DOHH2 (cell line): ENCODE data around the gene CABCOCO1.

Experiments
- CTCF ChIP-seq: fragments of 200-600 bp; sonication (generic); IDR thresholded peaks from one replicate; pipeline ENCODE4 v1.5.1; 2014; ENCODE audit warnings: antibody characterized with exemption, mild to moderate bottlenecking, low read depth, low read length; ENCODE audit not compliant: poor library complexity, severe bottlenecking
- EZH2phosphoT487 ChIP-seq: fragments of 200-600 bp; sonication (generic); IDR thresholded peaks from 2 replicates; pipeline ENCODE4 v1.6.1; 2017; ENCODE audit warnings: borderline replicate concordance, mild to moderate bottlenecking, antibody characterized with exemption, low read length, moderate library complexity, mixed read lengths

- TF ChIP-seq CTCF (no peak), EZH2phosphoT487 (no peak)
These were observed 142.4 kb downstream of the CABCOCO1 start for GRCh38 chr10:61805091-61805490.
